ENCODE results near the gene XPNPEP3.
"Not testable (repeated sequence)": the region's sequence is repeated elsewhere in the genome, so short reads cannot be mapped to it uniquely, and the experiment has no call there.

Gene XPNPEP3

GRCh38 chr22:40856513-40857308 is at the start of gene XPNPEP3, which contains the start of gene ST13:
Gene XPNPEP3 (plus strand): TSS chr22:40857148. CDS start chr22:40857182, 34 bp downstream.
Gene ST13 (minus strand): TSS chr22:40856639. CDS start chr22:40856540, 99 bp downstream.
- peak; percentile 89 to 100 (median 97) for DNase-seq

- no peak for DNase-seq
Measured at GRCh38 chr22:40808018-40808841, 48.7 kb upstream of the XPNPEP3 start.

- DNase-seq: no peak
Measured at GRCh38 chr22:40813912-40814315, 43.0 kb upstream of the XPNPEP3 start.

GRCh38 chr22:40817737-40818136 is 39.2 kb upstream of the XPNPEP3 start:
- DNase-seq: no peak

- DNase-seq: no peak
Measured at GRCh38 chr22:40818192-40818746, 38.7 kb upstream of the XPNPEP3 start.

- peak; percentile 27 to 92 (median 81) for DNase-seq
Measured at GRCh38 chr22:40818747-40819598, 38.0 kb upstream of the XPNPEP3 start, which contains the start of gene SLC25A17. Gene SLC25A17 (minus strand): TSS chr22:40819346. CDS start chr22:40819248, 98 bp downstream.

- DNase-seq: no peak
Measured at GRCh38 chr22:40819599-40820140, 37.3 kb upstream of the XPNPEP3 start.

GRCh38 chr22:40823426-40823825 is 33.5 kb upstream of the XPNPEP3 start:
- no peak for DNase-seq

GRCh38 chr22:40826292-40826691 is 30.7 kb upstream of the XPNPEP3 start:
- DNase-seq: not testable (repeated sequence)

GRCh38 chr22:40826984-40827741 is 29.8 kb upstream of the XPNPEP3 start:
- DNase-seq: no peak

GRCh38 chr22:40829131-40829530 is 27.8 kb upstream of the XPNPEP3 start:
- DNase-seq: no peak

GRCh38 chr22:40834619-40835018 is 22.3 kb upstream of the XPNPEP3 start:
- DNase-seq: no peak

- no peak for DNase-seq
Measured at GRCh38 chr22:40838486-40838885, 18.5 kb upstream of the XPNPEP3 start.

GRCh38 chr22:40844951-40845350 is 12.0 kb upstream of the XPNPEP3 start:
- no peak for DNase-seq

- not testable (repeated sequence) for DNase-seq
Measured at GRCh38 chr22:40845816-40846215, 11.1 kb upstream of the XPNPEP3 start.

GRCh38 chr22:40853333-40853732 is 3.6 kb upstream of the XPNPEP3 start:
- no peak for DNase-seq

GRCh38 chr22:40853961-40854360 is 3.0 kb upstream of the XPNPEP3 start:
- no peak for DNase-seq

GRCh38 chr22:40855071-40855978 is 1.6 kb upstream of the XPNPEP3 start:
- DNase-seq: peak in 4 of 14 donors; percentile 2 to 13 (median 4)

- peak in 6 of 14 donors; percentile 68 to 90 (median 74) for DNase-seq
Measured at GRCh38 chr22:40855979-40856512, 902 bp upstream of the XPNPEP3 start.

Data from C1 segment of cervical spinal cord (tissue), 14 donors.